ENCODE data around the gene ITPK1.

Gene ITPK1

DNA sequence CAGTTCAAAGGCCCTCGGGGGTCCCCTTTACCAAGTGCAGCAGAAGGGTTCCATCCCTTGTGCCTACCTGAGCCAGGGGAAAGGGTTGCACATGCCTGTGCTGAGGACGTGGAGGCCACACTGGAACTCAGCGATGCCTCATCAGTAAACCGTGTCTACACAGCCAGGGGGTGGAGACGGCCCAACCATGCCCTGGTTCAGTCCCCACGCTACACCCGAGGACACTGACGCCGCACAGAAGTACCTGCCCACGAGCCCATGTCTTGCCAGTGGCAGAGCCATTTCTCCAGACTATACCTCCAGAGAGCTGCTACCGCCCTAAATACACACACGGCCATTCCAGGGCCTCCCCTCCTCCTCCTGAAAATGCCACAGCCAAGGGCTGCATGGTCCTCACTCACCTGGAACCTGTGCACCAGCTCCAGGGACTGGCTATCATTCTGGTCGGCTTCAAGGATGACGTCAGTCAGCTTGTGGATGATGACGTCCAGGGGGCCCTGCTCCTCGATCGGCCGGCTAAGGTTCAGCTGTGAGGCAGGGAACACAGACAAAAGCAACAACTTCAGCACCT is 99.4 kb downstream of the ITPK1 start:
- no peak overlapping the region for H2BK120ac ChIP-seq (ENCODE audit: low read depth, low read length)
- H3K27ac ChIP-seq (ENCODE audit: low read depth, low read length), result no peak overlapping the region
- no peak for DNase-seq
- no peak overlapping the region for H3K4me3 ChIP-seq (ENCODE audit: low read length)
- H3K18ac ChIP-seq (ENCODE audit: low read length), result no peak overlapping the region
- no peak overlapping the region for H3K56ac ChIP-seq (ENCODE audit: low read length)
- WGBS (ENCODE audit: extremely low coverage, insufficient coverage, low lambda C conversion rate), result no CpG with 5 or more reads among the region's 18 CpGs
- no peak overlapping the region for H4K8ac ChIP-seq (ENCODE audit: low read depth, low read length)
- H3K79me1 ChIP-seq (ENCODE audit: low read length), result no peaks in the 10 kb centered on the region
- H4K5ac ChIP-seq (ENCODE audit: low read length), result no peak overlapping the region
- H3K4ac ChIP-seq (ENCODE audit: low read depth, low read length), result no peak overlapping the region
- no peaks in the 10 kb centered on the region for H3K79me2 ChIP-seq (ENCODE audit: control insufficient read depth, insufficient read depth, low read length)
- no peak overlapping the region for H3K23ac ChIP-seq (ENCODE audit: low read length)
- no peaks in the 10 kb centered on the region for H3K36me3 ChIP-seq (ENCODE audit: control insufficient read depth, insufficient read depth, low read length)
- no peak overlapping the region for H3K9ac ChIP-seq (ENCODE audit: low read length)
- no peak overlapping the region for H2AK5ac ChIP-seq (ENCODE audit: low read length)
- no peak overlapping the region for H2BK5ac ChIP-seq (ENCODE audit: low read length)
- no peak overlapping the region for H3K4me2 ChIP-seq (ENCODE audit: low read length)
- no peak overlapping the region for H2BK15ac ChIP-seq (replicated peaks; ENCODE audit: low read depth)
- no peaks in the 10 kb centered on the region for H3K27me3 ChIP-seq (ENCODE audit: insufficient read depth, low read length, poor library complexity)
- H3K4me1 ChIP-seq (ENCODE audit: control insufficient read depth, low read depth, low read length), result no peaks in the 10 kb centered on the region

- no peak overlapping the region for H2BK5ac ChIP-seq (ENCODE audit: low read length)
- no peak overlapping the region for H3K4me3 ChIP-seq (ENCODE audit: low read length)
- no peak overlapping the region for H2BK15ac ChIP-seq (replicated peaks; ENCODE audit: low read depth)
- H3K56ac ChIP-seq (ENCODE audit: low read length), result no peak overlapping the region
- no peak overlapping the region for H3K9ac ChIP-seq (ENCODE audit: low read length)
- H3K4me1 ChIP-seq (ENCODE audit: control insufficient read depth, low read depth, low read length), result no peaks in the 10 kb centered on the region
- no peak overlapping the region for H3K4ac ChIP-seq (ENCODE audit: low read depth, low read length)
- H3K27me3 ChIP-seq (ENCODE audit: insufficient read depth, low read length, poor library complexity), result no peaks in the 10 kb centered on the region
- H3K27ac ChIP-seq (ENCODE audit: low read depth, low read length), result no peak overlapping the region
- no peak overlapping the region for H4K5ac ChIP-seq (ENCODE audit: low read length)
- no peak overlapping the region for H2AK5ac ChIP-seq (ENCODE audit: low read length)
- WGBS (ENCODE audit: extremely low coverage, insufficient coverage, low lambda C conversion rate), result no CpG with 5 or more reads among the region's 15 CpGs
- no peak for DNase-seq
- no peaks in the 10 kb centered on the region for H3K79me1 ChIP-seq (ENCODE audit: low read length)
- no peaks in the 10 kb centered on the region for H3K36me3 ChIP-seq (ENCODE audit: control insufficient read depth, insufficient read depth, low read length)
- H3K79me2 ChIP-seq (ENCODE audit: control insufficient read depth, insufficient read depth, low read length), result no peaks in the 10 kb centered on the region
- H3K23ac ChIP-seq (ENCODE audit: low read length), result no peak overlapping the region
- H3K18ac ChIP-seq (ENCODE audit: low read length), result no peak overlapping the region
- no peak overlapping the region for H4K8ac ChIP-seq (ENCODE audit: low read depth, low read length)
- H2BK120ac ChIP-seq (ENCODE audit: low read depth, low read length), result no peak overlapping the region
- no peak overlapping the region for H3K4me2 ChIP-seq (ENCODE audit: low read length)
Observed at GRCh38 chr14:93015505-93015904, 100.2 kb downstream of the ITPK1 start.

DNA sequence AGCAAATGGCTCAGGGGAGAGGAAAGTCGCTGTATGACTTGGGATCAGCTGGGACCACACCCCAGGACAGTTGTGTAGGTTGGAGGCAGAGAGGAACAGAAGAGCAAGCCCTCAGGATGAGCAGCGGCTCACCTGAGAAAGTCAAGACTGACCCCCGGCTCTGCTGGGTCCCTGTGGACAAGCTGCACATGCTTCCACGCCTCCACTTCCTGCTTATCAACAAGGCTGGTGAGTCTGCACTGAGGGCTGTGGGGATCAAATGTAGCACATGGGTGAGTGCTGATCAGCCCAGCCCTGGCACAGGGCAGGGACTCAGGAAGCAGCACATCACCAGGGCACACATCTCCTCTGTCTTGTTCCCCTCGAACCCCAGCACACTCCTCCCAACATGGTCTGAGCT is 100.7 kb downstream of the ITPK1 start:
- Histone ChIP-seq H2BK5ac (ENCODE audit: low read length) (no peak overlapping the region), H4K5ac (ENCODE audit: low read length) (no peak overlapping the region), H4K8ac (ENCODE audit: low read depth, low read length) (no peak overlapping the region), H3K4ac (ENCODE audit: low read depth, low read length) (no peak overlapping the region), H3K4me3 (ENCODE audit: low read length) (no peak overlapping the region), H3K4me1 (ENCODE audit: control insufficient read depth, low read depth, low read length) (no peaks in the 10 kb centered on the region), H2BK15ac (replicated peaks; ENCODE audit: low read depth) (no peak overlapping the region), H3K18ac (ENCODE audit: low read length) (no peak overlapping the region), H3K9ac (ENCODE audit: low read length) (no peak overlapping the region), H2BK120ac (ENCODE audit: low read depth, low read length) (no peak overlapping the region), H3K27me3 (ENCODE audit: insufficient read depth, low read length, poor library complexity) (no peaks in the 10 kb centered on the region), H2AK5ac (ENCODE audit: low read length) (no peak overlapping the region), H3K56ac (ENCODE audit: low read length) (no peak overlapping the region), H3K79me1 (ENCODE audit: low read length) (no peaks in the 10 kb centered on the region), H3K4me2 (ENCODE audit: low read length) (no peak overlapping the region), H3K23ac (ENCODE audit: low read length) (no peak overlapping the region), H3K27ac (ENCODE audit: low read depth, low read length) (no peak overlapping the region), H3K79me2 (ENCODE audit: control insufficient read depth, insufficient read depth, low read length) (no peaks in the 10 kb centered on the region), H3K36me3 (ENCODE audit: control insufficient read depth, insufficient read depth, low read length) (no peaks in the 10 kb centered on the region)
- DNase-seq, result no peak
- WGBS (ENCODE audit: extremely low coverage, insufficient coverage, low lambda C conversion rate), result no CpG with 5 or more reads among the region's 5 CpGs

GRCh38 chr14:93014058-93015023 is 101.4 kb downstream of the ITPK1 start:
- no peaks in the 10 kb centered on the region for H3K4me1 ChIP-seq (ENCODE audit: control insufficient read depth, low read depth, low read length)
- H3K18ac ChIP-seq (ENCODE audit: low read length), result no peak overlapping the region
- no peak overlapping the region for H3K27ac ChIP-seq (ENCODE audit: low read depth, low read length)
- H3K9ac ChIP-seq (ENCODE audit: low read length), result no peak overlapping the region
- no peak overlapping the region for H3K56ac ChIP-seq (ENCODE audit: low read length)
- no peaks in the 10 kb centered on the region for H3K27me3 ChIP-seq (ENCODE audit: insufficient read depth, low read length, poor library complexity)
- no peaks in the 10 kb centered on the region for H3K79me2 ChIP-seq (ENCODE audit: control insufficient read depth, insufficient read depth, low read length)
- H3K4ac ChIP-seq (ENCODE audit: low read depth, low read length), result no peak overlapping the region
- no peak overlapping the region for H2AK5ac ChIP-seq (ENCODE audit: low read length)
- H3K23ac ChIP-seq (ENCODE audit: low read length), result no peak overlapping the region
- H3K4me3 ChIP-seq (ENCODE audit: low read length), result no peak overlapping the region
- H3K4me2 ChIP-seq (ENCODE audit: low read length), result no peak overlapping the region
- H3K36me3 ChIP-seq (ENCODE audit: control insufficient read depth, insufficient read depth, low read length), result no peaks in the 10 kb centered on the region
- WGBS (ENCODE audit: extremely low coverage, insufficient coverage, low lambda C conversion rate), result no CpG with 5 or more reads among the region's 20 CpGs
- no peak overlapping the region for H4K8ac ChIP-seq (ENCODE audit: low read depth, low read length)
- H4K5ac ChIP-seq (ENCODE audit: low read length), result no peak overlapping the region
- no peak overlapping the region for H2BK15ac ChIP-seq (replicated peaks; ENCODE audit: low read depth)
- no peaks in the 10 kb centered on the region for H3K79me1 ChIP-seq (ENCODE audit: low read length)
- DNase-seq, result no peak
- H2BK5ac ChIP-seq (ENCODE audit: low read length), result no peak overlapping the region
- no peak overlapping the region for H2BK120ac ChIP-seq (ENCODE audit: low read depth, low read length)

GRCh38 chr14:93012951-93013719 is 102.6 kb downstream of the ITPK1 start:
- Histone ChIP-seq H3K23ac (ENCODE audit: low read length) (no peak overlapping the region), H3K79me2 (ENCODE audit: control insufficient read depth, insufficient read depth, low read length) (no peaks in the 10 kb centered on the region), H3K36me3 (ENCODE audit: control insufficient read depth, insufficient read depth, low read length) (no peaks in the 10 kb centered on the region), H2BK15ac (replicated peaks; ENCODE audit: low read depth) (no peak overlapping the region), H2AK5ac (ENCODE audit: low read length) (no peak overlapping the region), H3K4ac (ENCODE audit: low read depth, low read length) (no peak overlapping the region), H4K8ac (ENCODE audit: low read depth, low read length) (no peak overlapping the region), H3K56ac (ENCODE audit: low read length) (no peak overlapping the region), H3K27ac (ENCODE audit: low read depth, low read length) (no peak overlapping the region), H3K27me3 (ENCODE audit: insufficient read depth, low read length, poor library complexity) (no peaks in the 10 kb centered on the region), H3K4me1 (ENCODE audit: control insufficient read depth, low read depth, low read length) (no peaks in the 10 kb centered on the region), H3K18ac (ENCODE audit: low read length) (no peak overlapping the region), H4K5ac (ENCODE audit: low read length) (no peak overlapping the region), H2BK120ac (ENCODE audit: low read depth, low read length) (no peak overlapping the region), H2BK5ac (ENCODE audit: low read length) (no peak overlapping the region), H3K9ac (ENCODE audit: low read length) (no peak overlapping the region), H3K4me2 (ENCODE audit: low read length) (no peak overlapping the region), H3K4me3 (ENCODE audit: low read length) (no peak overlapping the region), H3K79me1 (ENCODE audit: low read length) (no peaks in the 10 kb centered on the region)
- WGBS (ENCODE audit: extremely low coverage, insufficient coverage, low lambda C conversion rate), result no CpG with 5 or more reads among the region's 10 CpGs
- DNase-seq, result no peak
